Smooth muscle cell (in vitro differentiated cells): ENCODE data around the gene VWA3B. TPM values are rescaled to one million over a fixed set of nuclear protein-coding genes. Genes with fewer than 3 reads are reported as not detected.
"Not testable (repeated sequence)": the region's sequence is repeated elsewhere in the genome, so short reads cannot be mapped to it uniquely, and the experiment has no call there.

Experiments
- DNase-seq: peaks from one replicate; lab custom pipeline; 2025; ENCODE audit not compliant: unreplicated experiment; lab: John Stamatoyannopoulos, UW
- H2AFZ ChIP-seq: fragments of 200-600 bp; sonication (generic); 2 replicates; pipeline ENCODE4 v1.6.0; 2016; ENCODE audit warnings: antibody characterized with exemption, low read depth, mild to moderate bottlenecking
- H3F3A ChIP-seq: fragments of 200-600 bp; sonication (generic); 2 replicates; pipeline ENCODE4 v1.6.0; 2017; ENCODE audit warnings: antibody characterized with exemption, low read depth
- H3K27ac ChIP-seq: fragments of 200-600 bp; sonication (generic); 2 replicates; pipeline ENCODE4 v1.5.1; 2016; ENCODE audit warnings: low read depth, mild to moderate bottlenecking
- H3K27me3 ChIP-seq: fragments of 200-600 bp; sonication (generic); 2 replicates; pipeline ENCODE4 v1.6.1; 2016; ENCODE audit warnings: low read depth, mild to moderate bottlenecking
- H3K36me3 ChIP-seq: fragments of 200-600 bp; sonication (generic); 2 replicates; pipeline ENCODE4 v1.5.1; 2016; ENCODE audit warnings: low read depth
- H3K4me1 ChIP-seq: fragments of 200-600 bp; sonication (generic); 2 replicates; pipeline ENCODE4 v1.5.1; 2016; ENCODE audit warnings: low read depth
- H3K4me2 ChIP-seq: fragments of 200-600 bp; sonication (generic); 2 replicates; pipeline ENCODE4 v1.6.0; 2016; ENCODE audit warnings: mild to moderate bottlenecking
- H3K4me3 ChIP-seq: fragments of 200-600 bp; sonication (generic); 2 replicates; pipeline ENCODE4 v1.5.1; 2016; ENCODE audit warnings: mild to moderate bottlenecking
- H3K79me2 ChIP-seq: fragments of 200-600 bp; sonication (generic); 2 replicates; pipeline ENCODE4 v1.6.0; 2016; ENCODE audit warnings: low read depth, mild to moderate bottlenecking
- H3K9ac ChIP-seq: fragments of 200-600 bp; sonication (generic); 2 replicates; pipeline ENCODE4 v1.6.0; 2016; ENCODE audit warnings: low read depth
- H3K9me3 ChIP-seq: fragments of 200-600 bp; sonication (generic); replicated peaks from 2 replicates; pipeline ENCODE4 v1.5.1; 2016; ENCODE audit warnings: low read depth
- H4K20me1 ChIP-seq: fragments of 200-600 bp; sonication (generic); 2 replicates; pipeline ENCODE4 v1.6.0; 2016; ENCODE audit warnings: low read depth
- WGBS: methylation state at CpG from one replicate; pipeline ENCODE4 v1.1.7; 2016; ENCODE audit warnings: low lambda C conversion rate; 5-methylcytosine and 5-hydroxymethylcytosine counted together
- polyA plus RNA-seq: library from polyadenylated mRNA; unstranded; fragments of >200 nt; fragmentation: Nextera tagmentation; extraction: Ambion mirVana; gene quantifications from 2 replicates; pipeline ENCODE4 v1.2.1, GENCODE V29; 2016
- total RNA-seq: library from RNA; depleted of rRNA; stranded (reverse); fragments of >200 nt; gene quantifications from 2 replicates; pipeline ENCODE4 v1.2.3, GENCODE V29; 2014
- TF ChIP-seq, protein P1 (sequence below): fragments of 200-600 bp; sonication (generic); IDR thresholded peaks from 2 replicates; pipeline ENCODE4 v1.5.1; 2017; ENCODE audit warnings: borderline replicate concordance, mild to moderate bottlenecking, antibody characterized with exemption; ENCODE audit not compliant: insufficient read depth, poor library complexity, severe bottlenecking

The VWA3B gene
- total and polyA plus RNA-seq, 2 experiments from 2014 or later, result not detected

DNA sequence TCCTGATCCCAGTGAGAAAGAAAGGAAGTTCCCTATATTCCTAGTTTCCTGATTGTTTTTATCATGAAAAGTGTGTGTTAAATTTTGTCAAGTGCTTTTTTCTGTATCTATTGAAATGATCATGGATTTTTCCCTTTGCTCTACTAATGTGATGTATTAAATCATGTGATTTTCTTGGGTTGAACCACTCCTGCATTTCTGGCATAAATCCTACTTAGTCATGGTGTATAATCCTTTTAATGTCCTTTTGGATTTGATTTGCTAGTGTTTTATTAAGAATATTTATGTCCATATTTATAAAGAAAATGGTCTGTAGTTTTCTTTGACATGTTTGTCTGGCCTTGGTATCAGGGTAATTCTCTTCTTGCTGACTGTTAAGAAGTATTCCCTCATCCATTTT, 171.9 kb downstream of the VWA3B start:
- Histone ChIP-seq H4K20me1 (no peaks in the 10 kb centered on the region), H2AFZ (no peak overlapping the region), H3K79me2 (no peaks in the 10 kb centered on the region), H3K4me3 (no peak overlapping the region), H3K27me3 (no peaks in the 10 kb centered on the region), H3K36me3 (no peaks in the 10 kb centered on the region), H3K9ac (no peak overlapping the region), H3K27ac (no peak overlapping the region), H3K4me2 (no peak overlapping the region), H3F3A (no peaks in the 10 kb centered on the region), H3K4me1 (no peaks in the 10 kb centered on the region), H3K9me3 (peaks cover 7% of the 10 kb centered on the region)
- TF ChIP-seq, protein P1, sequence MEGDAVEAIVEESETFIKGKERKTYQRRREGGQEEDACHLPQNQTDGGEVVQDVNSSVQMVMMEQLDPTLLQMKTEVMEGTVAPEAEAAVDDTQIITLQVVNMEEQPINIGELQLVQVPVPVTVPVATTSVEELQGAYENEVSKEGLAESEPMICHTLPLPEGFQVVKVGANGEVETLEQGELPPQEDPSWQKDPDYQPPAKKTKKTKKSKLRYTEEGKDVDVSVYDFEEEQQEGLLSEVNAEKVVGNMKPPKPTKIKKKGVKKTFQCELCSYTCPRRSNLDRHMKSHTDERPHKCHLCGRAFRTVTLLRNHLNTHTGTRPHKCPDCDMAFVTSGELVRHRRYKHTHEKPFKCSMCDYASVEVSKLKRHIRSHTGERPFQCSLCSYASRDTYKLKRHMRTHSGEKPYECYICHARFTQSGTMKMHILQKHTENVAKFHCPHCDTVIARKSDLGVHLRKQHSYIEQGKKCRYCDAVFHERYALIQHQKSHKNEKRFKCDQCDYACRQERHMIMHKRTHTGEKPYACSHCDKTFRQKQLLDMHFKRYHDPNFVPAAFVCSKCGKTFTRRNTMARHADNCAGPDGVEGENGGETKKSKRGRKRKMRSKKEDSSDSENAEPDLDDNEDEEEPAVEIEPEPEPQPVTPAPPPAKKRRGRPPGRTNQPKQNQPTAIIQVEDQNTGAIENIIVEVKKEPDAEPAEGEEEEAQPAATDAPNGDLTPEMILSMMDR, result no peak
- DNase-seq, result no peak

DNA sequence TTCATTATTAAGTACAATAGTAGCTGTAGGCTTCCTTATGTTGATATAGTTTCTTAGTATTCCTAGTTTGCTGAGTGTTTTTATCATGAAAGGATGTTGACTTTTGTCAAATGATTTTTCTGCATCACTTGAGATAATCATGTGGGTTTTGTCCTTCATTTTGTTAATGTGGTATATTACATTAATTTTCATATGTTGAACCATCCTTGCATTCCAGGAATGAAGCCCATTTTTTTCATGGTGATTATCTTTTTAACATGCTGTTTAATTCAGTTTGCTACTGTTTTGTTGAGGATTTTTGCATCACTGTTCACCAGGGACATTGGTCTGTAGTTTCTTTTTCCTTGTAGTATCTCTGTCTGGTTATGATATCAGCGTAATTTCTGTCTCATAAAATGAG, 176.4 kb downstream of the VWA3B start:
- no peak for DNase-seq
- Histone ChIP-seq H3K4me2 (no peak overlapping the region), H2AFZ (no peak overlapping the region), H3K4me1 (no peaks in the 10 kb centered on the region), H4K20me1 (no peaks in the 10 kb centered on the region), H3K9ac (no peak overlapping the region), H3F3A (no peaks in the 10 kb centered on the region), H3K27me3 (no peaks in the 10 kb centered on the region), H3K36me3 (peaks cover 7% of the 10 kb centered on the region), H3K79me2 (no peaks in the 10 kb centered on the region), H3K4me3 (no peak overlapping the region), H3K27ac (no peak overlapping the region), H3K9me3 (peaks cover 13% of the 10 kb centered on the region)
- TF ChIP-seq, protein P1, result no peak
- 90% methylated on average over 1 of the region's 1 CpG for WGBS

DNA sequence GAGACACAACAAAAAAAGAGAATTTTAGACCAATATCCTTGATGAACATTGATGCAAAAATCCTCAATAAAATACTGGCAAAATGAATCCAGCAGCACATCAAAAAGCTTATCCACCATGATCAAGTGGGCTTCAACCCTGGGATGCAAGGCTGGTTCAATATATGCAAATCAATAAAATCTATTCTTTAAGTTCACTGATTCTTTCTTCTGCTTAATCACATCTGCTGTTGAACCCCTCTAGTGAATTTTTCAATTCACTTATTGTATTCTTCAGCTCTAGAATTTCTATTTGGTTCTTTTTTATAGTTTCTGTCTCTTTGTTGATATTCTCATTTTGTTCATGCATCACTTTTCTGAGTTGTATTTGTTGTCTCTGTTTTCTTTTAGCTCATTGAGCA, 181.3 kb downstream of the VWA3B start:
- H3K4me2 ChIP-seq, H3K9me3 ChIP-seq, H3K9ac ChIP-seq, H3F3A ChIP-seq, H3K79me2 ChIP-seq, H3K4me3 ChIP-seq, H3K27me3 ChIP-seq, H4K20me1 ChIP-seq, H3K27ac ChIP-seq, H2AFZ ChIP-seq, H3K36me3 ChIP-seq, H3K4me1 ChIP-seq, DNase-seq: not testable (repeated sequence)

DNA sequence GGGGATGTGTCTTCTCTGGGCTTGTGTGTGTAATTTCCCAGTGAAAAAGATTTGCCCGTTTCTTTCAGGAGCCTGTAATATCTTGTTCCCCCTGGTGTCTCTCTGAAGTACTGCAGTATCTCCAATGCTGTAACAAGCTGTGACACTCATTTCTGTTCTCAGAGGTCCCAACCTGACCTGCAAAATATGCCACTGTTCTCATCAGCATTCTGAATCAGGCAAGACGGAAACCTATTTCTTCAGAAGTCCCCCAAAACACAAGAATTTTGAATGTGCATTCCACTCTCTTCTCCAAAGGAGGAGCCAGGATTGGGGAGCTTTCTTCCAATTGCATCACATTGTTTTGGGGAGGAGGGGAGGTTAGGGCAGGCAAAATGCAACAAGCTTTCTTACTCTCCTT, 182.3 kb downstream of the VWA3B start:
- Histone ChIP-seq H3K9ac (no peak overlapping the region), H3K79me2 (no peaks in the 10 kb centered on the region), H3K27ac (no peak overlapping the region), H3K9me3 (peaks cover 4% of the 10 kb centered on the region), H3K4me2 (no peak overlapping the region), H3K27me3 (no peaks in the 10 kb centered on the region), H3F3A (no peaks in the 10 kb centered on the region), H4K20me1 (no peaks in the 10 kb centered on the region), H3K4me1 (no peaks in the 10 kb centered on the region), H3K36me3 (peaks cover 4% of the 10 kb centered on the region), H2AFZ (no peak overlapping the region), H3K4me3 (no peak overlapping the region)
- whole genome bisulfite sequencing, result 21% methylated on average over 2 of the region's 2 CpGs
- TF ChIP-seq, protein P1, result peak; percentile 54
- no peak for DNase-seq
